Endothelial cell of umbilical vein (primary cell): ENCODE results near the gene POLR2F. TPM values are rescaled to one million over a fixed set of nuclear protein-coding genes. Genes with fewer than 3 reads are reported as not detected.
A peak's percentile ranks its signal among the peaks of the same experiment; 100 is the strongest.

Experiments used
- BruUV-seq: library from RNA; stranded (reverse); fragments of 400-500 nt; replicated peaks from 2 replicates; lab custom pipeline; 2021; lab: Mats Ljungman, UMichigan
- CTCF ChIA-PET: fragments of 300-600, 350-600 bp; sonication (Branson Sonifier 250); formaldehyde crosslinking; loops from one replicate; lab custom pipeline; 2021; ENCODE audit warnings: antibody characterized with exemption, inconsistent platforms; lab: Charles Lee
- POLR2A ChIA-PET: fragments of 300-600, 350-600 bp; sonication (Branson Sonifier 250); formaldehyde crosslinking; loops from one replicate; lab custom pipeline; 2021; ENCODE audit warnings: antibody characterized with exemption, inconsistent platforms; lab: Charles Lee
- DNase-seq: peaks from one replicate; pipeline ENCODE4 v3.0.0-alpha.2; 2011; ENCODE audit warnings: low read depth, low spot score
- FAIRE-seq: peaks from 2 replicates; lab custom pipeline; 2011; peaks lifted over from hg19 to GRCh38; lab: Jason Lieb, UNC
- H2AFZ ChIP-seq: 2 replicates; pipeline ENCODE4 v1.6.0; 2012; ENCODE audit warnings: low read depth, low read length, control low read depth, inconsistent platforms
- H3K27ac ChIP-seq: 2 replicates; pipeline ENCODE4 v1.5.1; 2011; ENCODE audit warnings: low read depth, mild to moderate bottlenecking, control low read depth, low read length, moderate library complexity; ENCODE audit not compliant: insufficient read depth
- H3K27me3 ChIP-seq, 2 experiments: 2 replicates each; pipeline versions ENCODE4 v1.6.0 to v1.6.1; 2011; ENCODE audit warnings: low read length in 2 of 2, mixed read lengths in 1 of 2; ENCODE audit not compliant: control insufficient read depth in 2 of 2, insufficient read depth in 2 of 2
- H3K36me3 ChIP-seq, 2 experiments: 2 replicates in 1 of 2; 3 replicates in 1 of 2; pipeline ENCODE4 v1.5.1; 2011; ENCODE audit warnings: low read length in 2 of 2, mild to moderate bottlenecking in 1 of 2, moderate library complexity in 1 of 2; ENCODE audit not compliant: control insufficient read depth in 2 of 2, insufficient read depth in 2 of 2; ENCODE audit errors: extremely low read depth in 1 of 2
- H3K4me1 ChIP-seq: 3 replicates; pipeline ENCODE4 v1.5.1; 2011; ENCODE audit warnings: mild to moderate bottlenecking, low read length; ENCODE audit not compliant: control insufficient read depth, insufficient read depth; ENCODE audit errors: extremely low read depth
- H3K4me2 ChIP-seq: 2 replicates; pipeline ENCODE4 v1.6.1; 2011; ENCODE audit warnings: low read length, control low read depth, mixed read lengths; ENCODE audit not compliant: insufficient read depth
- H3K4me3 ChIP-seq, 3 experiments: fragments of 200-600 bp in 1 of 3; sonication (generic), shearing (Covaris generic) in 1 of 3; replicated peaks in 1 of 3; 2 replicates each; pipeline ENCODE4 v1.5.1; 2011 to 2016; ENCODE audit warnings: control low read depth in 3 of 3, low read length in 3 of 3, mild to moderate bottlenecking in 2 of 3, inconsistent platforms in 1 of 3, low read depth in 1 of 3, moderate library complexity in 1 of 3; ENCODE audit not compliant: insufficient read depth in 1 of 3
- H3K79me2 ChIP-seq: 2 replicates; pipeline ENCODE4 v1.6.0; 2012; ENCODE audit warnings: low read length, inconsistent platforms; ENCODE audit not compliant: control insufficient read depth, insufficient read depth
- H3K9ac ChIP-seq: replicated peaks from 2 replicates; pipeline ENCODE3; 2011; ENCODE audit warnings: low read length, control low read depth; ENCODE audit not compliant: insufficient read depth; ENCODE audit errors: extremely low read depth
- H3K9me1 ChIP-seq: replicated peaks from 3 replicates; pipeline ENCODE4 v1.6.0; 2011; ENCODE audit warnings: mild to moderate bottlenecking, low read length; ENCODE audit not compliant: control insufficient read depth, insufficient read depth; ENCODE audit errors: extremely low read depth
- H3K9me3 ChIP-seq: replicated peaks from 2 replicates; pipeline ENCODE4 v1.5.1; 2012; ENCODE audit warnings: low read length, inconsistent platforms; ENCODE audit not compliant: control insufficient read depth, insufficient read depth
- H4K20me1 ChIP-seq: replicated peaks from 2 replicates; pipeline ENCODE3; 2011; ENCODE audit warnings: mild to moderate bottlenecking, low read length; ENCODE audit not compliant: control insufficient read depth, insufficient read depth; ENCODE audit errors: extremely low read depth
- CTCF ChIP-seq, 2 donors: IDR thresholded peaks; 1 replicate in 1 of 2; 2 replicates in 1 of 2; pipeline ENCODE4 v1.5.1; 2011; ENCODE audit warnings: low read length in 2 of 2, mild to moderate bottlenecking in 2 of 2, moderate library complexity in 2 of 2, control low read depth in 1 of 2, inconsistent platforms in 1 of 2, low read depth in 1 of 2; ENCODE audit not compliant: insufficient read depth in 1 of 2; ENCODE audit errors: extremely low read depth in 1 of 2
- EZH2 ChIP-seq: IDR thresholded peaks from 2 replicates; pipeline ENCODE4 v1.6.1; 2012; ENCODE audit warnings: borderline replicate concordance, low read depth, mild to moderate bottlenecking, moderate library complexity, low read length, inconsistent platforms; ENCODE audit not compliant: severe bottlenecking
- FOS ChIP-seq: IDR thresholded peaks from 2 replicates; pipeline ENCODE4 v1.6.1; 2011; ENCODE audit warnings: mild to moderate bottlenecking, low read length, moderate library complexity, borderline replicate concordance; ENCODE audit not compliant: insufficient read depth
- GATA2 ChIP-seq: IDR thresholded peaks from 2 replicates; pipeline ENCODE4 v1.7.0; 2011; ENCODE audit warnings: low read depth, mild to moderate bottlenecking, moderate library complexity, mixed read lengths, low read length; ENCODE audit not compliant: insufficient read length, insufficient read depth
- JUN ChIP-seq: IDR thresholded peaks from 2 replicates; pipeline ENCODE4 v1.6.1; 2011; ENCODE audit warnings: borderline replicate concordance, low read depth; ENCODE audit not compliant: insufficient read length, insufficient read depth
- MYC ChIP-seq: IDR thresholded peaks from one replicate; pipeline ENCODE4 v1.6.1; 2011; ENCODE audit warnings: mild to moderate bottlenecking, low read depth, low read length
- POLR2A ChIP-seq: IDR thresholded peaks from 2 replicates; pipeline ENCODE4 v1.6.1; 2012; ENCODE audit warnings: low read depth, mild to moderate bottlenecking, control low read depth, low read length
- POLR2AphosphoS5 ChIP-seq: IDR thresholded peaks from 2 replicates; pipeline ENCODE4 v1.6.1; 2012; ENCODE audit warnings: low read depth, mild to moderate bottlenecking, control low read depth, low read length, moderate library complexity; ENCODE audit not compliant: insufficient read depth
- dilution Hi-C: fragments of 300-500 bp; cut with MboI; formaldehyde crosslinking; loops from one replicate; pipeline ENCODE4 v1.15.0; 2019; ENCODE audit warnings: low sequenced_read_pairs; ENCODE audit not compliant: extremely low pct_ligation_motif_present
- intact Hi-C: fragments of 100-400 bp; cut with micrococcal nuclease; formaldehyde crosslinking; loops from one replicate; pipeline ENCODE4 v1.10.0; 2022
- polyA plus RNA-seq, 4 experiments: library from polyadenylated mRNA; depleted of rRNA in 3 of 4; stranded (reverse) in 3 of 4; unstranded in 1 of 4; fragments of >200 nt; gene quantifications; 2 replicates each; pipeline versions ENCODE4 v1.2.1 to v1.2.3, GENCODE V29; 2011 to 2012; ENCODE audit warnings: missing spikeins in 1 of 4
- total RNA-seq: library from RNA; stranded (reverse); gene quantifications from 2 replicates; pipeline ENCODE4 v1.2.3, GENCODE V29; 2021
- TF ChIP-seq, protein P1 (sequence below): IDR thresholded peaks from 2 replicates; pipeline ENCODE4 v1.6.1; 2011; ENCODE audit not compliant: insufficient read depth, insufficient read length

The POLR2F gene
- total and polyA plus RNA-seq, 2 donors (not counting 3 experiments of a cell fraction or from before 2014, with no cell fraction given), result 106 to 112 TPM

DNA sequence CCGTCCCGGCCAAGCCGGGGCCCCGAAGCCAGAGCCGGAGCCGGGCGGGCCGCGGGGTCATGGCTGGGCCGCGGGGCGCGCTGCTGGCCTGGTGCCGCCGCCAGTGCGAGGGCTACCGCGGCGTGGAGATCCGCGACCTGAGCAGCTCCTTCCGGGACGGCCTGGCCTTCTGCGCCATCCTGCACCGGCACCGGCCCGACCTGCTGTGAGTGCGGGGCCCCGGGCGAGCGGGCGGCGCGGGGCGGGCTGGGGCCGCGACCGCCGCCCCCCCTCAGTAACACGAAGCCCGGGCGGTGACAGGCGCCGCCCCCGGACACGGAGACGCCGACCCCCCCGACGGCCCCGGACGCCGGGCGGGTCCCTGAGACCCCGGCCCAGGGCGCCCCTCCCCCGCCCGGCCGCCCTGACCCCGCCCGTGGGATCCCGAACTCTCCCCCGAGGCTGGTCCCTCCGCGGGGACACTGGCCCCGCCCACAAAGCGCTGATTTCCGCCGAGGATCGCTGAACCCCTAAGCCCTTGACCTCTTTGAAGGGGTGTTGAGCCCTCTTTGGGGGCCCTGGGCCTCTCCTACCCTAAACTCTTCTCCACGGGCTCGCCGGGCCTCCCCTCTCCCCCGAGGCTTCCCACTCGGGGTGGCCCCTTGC, 47.0 kb upstream of the POLR2F start:
- H3K9me1 ChIP-seq, result no peaks in the 10 kb centered on the region
- CTCF ChIA-PET, result interaction anchor here (0.9 to 2.3 kb wide), 12 partner anchors 9 to 103 kb away, joined by 3 to 21 read pairs (median 6); partner anchors contain the start of genes C22orf23 and POLR2F
- H3K27me3 ChIP-seq, result no peaks in the 10 kb centered on the region
- H3K9me3 ChIP-seq, result no peaks in the 10 kb centered on the region
- peak overlapping the region; percentile 84 for H3K9ac ChIP-seq
- H3K79me2 ChIP-seq, result peaks cover 26% of the 10 kb centered on the region
- H3K36me3 ChIP-seq, result peaks cover 0 to 2% of the 10 kb centered on the region in 2 experiments
- BruUV-seq, result no TSS peak
- TF ChIP-seq, protein P1, sequence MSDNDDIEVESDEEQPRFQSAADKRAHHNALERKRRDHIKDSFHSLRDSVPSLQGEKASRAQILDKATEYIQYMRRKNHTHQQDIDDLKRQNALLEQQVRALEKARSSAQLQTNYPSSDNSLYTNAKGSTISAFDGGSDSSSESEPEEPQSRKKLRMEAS, result no peak
- TF ChIP-seq POLR2A (peak; percentile 48), POLR2AphosphoS5 (peak; percentile 6)
- intact Hi-C loops (loop anchor here (1.0 to 5.0 kb wide), 2 partner anchors 28 to 46 kb away; partner anchors contain the start of genes C22orf23 and POLR2F), dilution Hi-C loops (no loop called here)
- peak overlapping the region; percentile 94 for H3K27ac ChIP-seq
- DNase-seq, result no peak
- FAIRE-seq, result peak; percentile 21
- peak overlapping the region; percentile 73 for H3K4me2 ChIP-seq
- peaks cover 20% of the 10 kb centered on the region for H3K4me1 ChIP-seq
- no peaks in the 10 kb centered on the region for H4K20me1 ChIP-seq
- POLR2A ChIA-PET, result interaction anchor here (1.2 to 1.3 kb wide), 2 partner anchors 9 to 10 kb away, joined by 3 read pairs; no protein-coding TSS in a partner anchor
- H3K4me3 ChIP-seq, result peak overlapping the region; percentile 55 to 76 (median 67)
- H2AFZ ChIP-seq, result peak overlapping the region; percentile 35

- FAIRE-seq (peak; percentile 46), DNase-seq (peak; percentile 8)
- H2AFZ ChIP-seq, result no peak overlapping the region
- peak overlapping the region; percentile 84 for H3K9ac ChIP-seq
- dilution Hi-C loops, result no loop called here
- H3K9me3 ChIP-seq, result no peaks in the 10 kb centered on the region
- BruUV-seq, result TSS peak; percentile 54
- H3K4me2 ChIP-seq, result peak overlapping the region; percentile 73
- no peaks in the 10 kb centered on the region for H3K9me1 ChIP-seq
- peaks cover 20% of the 10 kb centered on the region for H3K4me1 ChIP-seq
- CTCF ChIA-PET, result interaction anchor here (1.7 to 2.0 kb wide), 2 partner anchors 20 to 89 kb away, joined by 9 to 13 read pairs; no protein-coding TSS in a partner anchor
- H3K27ac ChIP-seq, result no peak overlapping the region
- H3K79me2 ChIP-seq, result peaks cover 26% of the 10 kb centered on the region
- H3K27me3 ChIP-seq, result no peaks in the 10 kb centered on the region
- POLR2A ChIA-PET, result no interaction called here
- peak overlapping the region; percentile 55 to 76 (median 67) for H3K4me3 ChIP-seq
- intact Hi-C loops, result loop anchor here (5.0 kb wide), 1 partner anchor 45 kb away; the partner anchor contains the start of genes C22orf23 and POLR2F
- peaks cover 0 to 7% of the 10 kb centered on the region in 2 experiments for H3K36me3 ChIP-seq
- no peaks in the 10 kb centered on the region for H4K20me1 ChIP-seq
- TF ChIP-seq JUN, result no peak
- TF ChIP-seq, protein P1, result no peak
- no peak for TF ChIP-seq CTCF (IDR thresholded peaks at IDR 0.05; ENCODE audit: extremely low read depth in 1 of 2, insufficient read depth in 1 of 2, low read depth in 1 of 2, low read length in 2 of 2)
- no peak for TF ChIP-seq FOS
- no peak for TF ChIP-seq POLR2AphosphoS5
- no peak for TF ChIP-seq MYC
- no peak for TF ChIP-seq EZH2
- no peak for TF ChIP-seq GATA2
- TF ChIP-seq POLR2A, result no peak
Measured at GRCh38 chr22:37907036-37907954, 46.2 kb upstream of the POLR2F start.
